Breast epithelium (tissue), 4 donors: ENCODE data around the gene ZNF76. TPM values are rescaled to one million over a fixed set of nuclear protein-coding genes. Genes with fewer than 3 reads are reported as not detected.
A peak's percentile ranks its signal among the peaks of the same experiment; 100 is the strongest.

ENCODE experiments used
- DNase-seq, 2 donors: peaks; one replicate each; pipeline ENCODE4 v3.0.0-alpha.2; 2019; ENCODE audit warnings: low spot score in 2 of 2
- H3K27ac ChIP-seq, 2 donors: fragments of 200-600 bp; sonication (generic) in 1 of 2; one replicate each; pipeline ENCODE4 v1.5.1; 2016 to 2019; ENCODE audit warnings: mild to moderate bottlenecking in 1 of 2
- H3K27me3 ChIP-seq, 2 donors: fragments of 200-600 bp; sonication (generic) in 1 of 2; one replicate each; pipeline versions ENCODE4 v1.5.1 to v1.6.0; 2017 to 2019; ENCODE audit warnings: control low read depth in 1 of 2, mild to moderate bottlenecking in 1 of 2
- H3K36me3 ChIP-seq: fragments of 200-600 bp; one replicate; pipeline ENCODE4 v1.5.1; 2019
- H3K4me1 ChIP-seq, 2 donors: fragments of 200-600 bp; sonication (generic); one replicate each; pipeline ENCODE4 v1.5.1; 2016 to 2019; ENCODE audit warnings: control low read depth in 1 of 2
- H3K4me3 ChIP-seq, 3 donors: fragments of 200-600 bp; sonication (generic); 1 replicate in 2 of 3; 2 replicates in 1 of 3; pipeline ENCODE4 v1.5.1; 2016 to 2019; ENCODE audit warnings: mild to moderate bottlenecking in 3 of 3, moderate library complexity in 2 of 3
- H3K9me3 ChIP-seq, 2 donors: fragments of 200-600 bp; sonication (generic) in 1 of 2; one replicate each; pipeline ENCODE4 v1.5.1; 2016 to 2019; ENCODE audit warnings: control low read depth in 1 of 2
- CTCF ChIP-seq, 3 donors: fragments of 450-650 bp; IDR thresholded peaks; one replicate each; pipeline ENCODE4 v1.5.1; 2016 to 2017; ENCODE audit warnings: antibody characterized with exemption in 3 of 3, mild to moderate bottlenecking in 3 of 3, moderate library complexity in 3 of 3
- POLR2A ChIP-seq: fragments of 450-650 bp; IDR thresholded peaks from one replicate; pipeline ENCODE4 v1.6.1; 2016; ENCODE audit warnings: antibody characterized with exemption, mild to moderate bottlenecking, moderate library complexity
- POLR2AphosphoS5 ChIP-seq, 3 donors: sonication (generic); formaldehyde crosslinking; IDR thresholded peaks; one replicate each; pipeline ENCODE4 v1.6.1; 2017; ENCODE audit warnings: antibody characterized with exemption in 3 of 3
- intact Hi-C: fragments of 100-400 bp; cut with DNase I; formaldehyde crosslinking; loops from one replicate; pipeline ENCODE4 v1.15.1; 2023; ENCODE audit warnings: low total_unique reads
- total RNA-seq, 3 donors: library from RNA; depleted of rRNA; stranded (reverse); fragments of >200 nt; gene quantifications; one replicate each; pipeline ENCODE4 v1.1.0, GENCODE V29; 2016

ZNF76 gene
- total RNA-seq, 3 donors from 2014 or later = 32.3 to 53.0 (median 46.9) TPM

- no peak for DNase-seq
- TF ChIP-seq POLR2AphosphoS5 (IDR thresholded peaks at IDR 0.05) (no peak), POLR2A (no peak), CTCF (IDR thresholded peaks at IDR 0.05) (no peak)
- Histone ChIP-seq H3K4me1 (peaks cover 4 to 10% of the 10 kb centered on the region in 2 donors), H3K27ac (no peak overlapping the region), H3K36me3 (no peaks in the 10 kb centered on the region), H3K4me3 (no peak overlapping the region), H3K27me3 (no peaks in the 10 kb centered on the region), H3K9me3 (no peaks in the 10 kb centered on the region)
- intact Hi-C loops = loop anchor here (5.0 kb wide), 2 partner anchors 126 to 721 kb away; partner anchors contain the start of gene RPL10A
Observed at GRCh38 chr6:35341557-35341956, 82.0 kb downstream of the ZNF76 start.

GRCh38 chr6:35342258-35343091, 82.9 kb downstream of the ZNF76 start, which contains the start of gene PPARD:
PPARD (plus strand) TSS chr6:35342558; CDS start chr6:35411088, 68,530 bp downstream.
- Histone ChIP-seq H3K27ac (peak within 1 kb of the TSS; percentile 96), H3K9me3 (no peaks in the 10 kb centered on the region), H3K4me3 (peak within 1 kb of the TSS; percentile 86 to 94 (median 88)), H3K27me3 (no peaks in the 10 kb centered on the region), H3K4me1 (peaks cover 4 to 10% of the 10 kb centered on the region in 2 donors), H3K36me3 (no peaks in the 10 kb centered on the region)
- peak; percentile 99 for DNase-seq
- intact Hi-C loops = loop anchor here (5.0 kb wide), 2 partner anchors 125 to 720 kb away; partner anchors contain the start of gene RPL10A
- TF ChIP-seq POLR2AphosphoS5 (IDR thresholded peaks at IDR 0.05) (peak; percentile 87 to 96 (median 91)), POLR2A (peak; percentile 56), CTCF (IDR thresholded peaks at IDR 0.05) (peak; percentile 91 to 99 (median 99))

GRCh38 chr6:35343092-35343834, 83.7 kb downstream of the ZNF76 start:
- TF ChIP-seq POLR2A (no peak), CTCF (IDR thresholded peaks at IDR 0.05) (peak in 1 of 3 donors; percentile 6), POLR2AphosphoS5 (IDR thresholded peaks at IDR 0.05) (peak in 2 of 3 donors; percentile 25 to 40)
- H3K27me3 ChIP-seq = no peaks in the 10 kb centered on the region
- H3K27ac ChIP-seq = peak overlapping the region; percentile 96
- intact Hi-C loops = loop anchor here (5.0 kb wide), 2 partner anchors 124 to 719 kb away; partner anchors contain the start of gene RPL10A
- H3K4me3 ChIP-seq = peak overlapping the region; percentile 86 to 94 (median 88)
- H3K9me3 ChIP-seq = no peaks in the 10 kb centered on the region
- H3K36me3 ChIP-seq = no peaks in the 10 kb centered on the region
- H3K4me1 ChIP-seq = peaks cover 4 to 10% of the 10 kb centered on the region in 2 donors
- no peak for DNase-seq

- peak overlapping the region; percentile 96 for H3K27ac ChIP-seq
- intact Hi-C loops = loop anchor here (5.0 kb wide), 2 partner anchors 123 to 718 kb away; partner anchors contain the start of gene RPL10A
- H3K27me3 ChIP-seq = no peaks in the 10 kb centered on the region
- TF ChIP-seq POLR2A (no peak), POLR2AphosphoS5 (IDR thresholded peaks at IDR 0.05) (no peak), CTCF (IDR thresholded peaks at IDR 0.05) (no peak)
- peak overlapping the region; percentile 86 to 94 (median 88) for H3K4me3 ChIP-seq
- H3K9me3 ChIP-seq = no peaks in the 10 kb centered on the region
- no peaks in the 10 kb centered on the region for H3K36me3 ChIP-seq
- peaks cover 4 to 10% of the 10 kb centered on the region in 2 donors for H3K4me1 ChIP-seq
- no peak for DNase-seq
Observed at GRCh38 chr6:35343835-35344550, 84.5 kb downstream of the ZNF76 start.

Other genes with a start within 250 kb of the ZNF76 start
- gene TCP11, start 118.4 kb upstream of the ZNF76 start, total RNA-seq = under 1 TPM in 2 of 3 donors, not detected in 1; 0.32 to 0.66 TPM
- gene SCUBE3, start 45.8 kb upstream of the ZNF76 start, total RNA-seq = under 1 TPM; under 0.01 to 0.33 (median under 0.01) TPM
- gene DEF6, start 38.1 kb downstream of the ZNF76 start, total RNA-seq = 10 to 100 TPM in 2 of 3 donors, 1 to 10 TPM in 1; 4.8 to 14.2 (median 14.1) TPM
- 10 to 100 TPM in 2 of 3 donors, 1 to 10 TPM in 1; 7.2 to 11.1 (median 10.7) TPM for gene PPARD, start 82.8 kb downstream of the ZNF76 start, total RNA-seq
- gene FANCE, start 192.6 kb downstream of the ZNF76 start, total RNA-seq = 10 to 100 TPM in 2 of 3 donors, 1 to 10 TPM in 1; 9.7 to 12.6 (median 10.8) TPM
- 1,000 to 10,000 TPM; 1,177 to 2,549 (median 2,082) TPM for gene RPL10A, start 208.7 kb downstream of the ZNF76 start, total RNA-seq
- gene TEAD3, start 237.3 kb downstream of the ZNF76 start, total RNA-seq = 10 to 100 TPM in 2 of 3 donors, 1 to 10 TPM in 1; 5.6 to 28.2 (median 26.2) TPM